BJ (cell line): ENCODE measurements around the gene CDK5RAP3. TPM values are rescaled to one million over a fixed set of nuclear protein-coding genes. Genes with fewer than 3 reads are reported as not detected.
A peak's percentile ranks its signal among the peaks of the same experiment; 100 is the strongest.

Experiments
- CTCF ChIA-PET: fragments of 350-600 bp; formaldehyde crosslinking; extraction: SDS; loops from one replicate; lab custom pipeline; 2021; ENCODE audit warnings: antibody characterized with exemption, inconsistent platforms; lab: Yijun Ruan, JAX
- POLR2A ChIA-PET: fragments of 300-600 bp; sonication (Branson Sonifier 250); formaldehyde crosslinking; extraction: SDS; loops from one replicate; lab custom pipeline; 2021; ENCODE audit warnings: antibody characterized with exemption; lab: Charles Lee
- DNase-seq: peaks from one replicate; pipeline ENCODE4 v3.0.0-alpha.2; 2011; ENCODE audit warnings: low read depth
- H3K27me3 ChIP-seq: 2 replicates; pipeline ENCODE4 v1.6.0; 2011; ENCODE audit warnings: low read length; ENCODE audit not compliant: control insufficient read depth, insufficient read depth
- H3K36me3 ChIP-seq: 2 replicates; pipeline ENCODE4 v1.5.1; 2011; ENCODE audit warnings: low read length; ENCODE audit not compliant: control insufficient read depth, insufficient read depth
- H3K4me3 ChIP-seq: 2 replicates; pipeline ENCODE4 v1.5.1; 2011; ENCODE audit warnings: low read depth, mild to moderate bottlenecking, control low read depth, low read length
- CTCF ChIP-seq: IDR thresholded peaks from 2 replicates; pipeline ENCODE4 v1.5.1; 2011; ENCODE audit warnings: low read depth, mild to moderate bottlenecking, control low read depth, inconsistent platforms, low read length, moderate library complexity; ENCODE audit not compliant: insufficient read depth
- polyA minus RNA-seq: library from RNA; depleted of rRNA, polyadenylated mRNA; stranded (reverse); fragments of >200 nt; gene quantifications from 2 replicates; pipeline ENCODE4 v1.2.3, GENCODE V29; 2011; rRNA and poly(A)+ RNA removed
- polyA plus RNA-seq: library from polyadenylated mRNA; depleted of rRNA; stranded (reverse); fragments of >200 nt; gene quantifications from 2 replicates; pipeline ENCODE4 v1.2.3, GENCODE V29; 2011; rRNA removed

Gene CDK5RAP3
- polyA plus RNA-seq (76.6 and 98.1 TPM in 2 replicates), polyA minus RNA-seq (38.6 and 66.7 TPM in 2 replicates)

- peak; percentile 91 for DNase-seq
- ChIA-PET CTCF (interaction anchor here (0.6 to 30.9 kb wide), 30 partner anchors 9 to 136 kb away, joined by 3 to 575 read pairs (median 4); partner anchors contain the start of genes PNPO, PRR15L and SCRN2), POLR2A (interaction anchor here (0.6 to 1.7 kb wide), 4 partner anchors 29 to 1116 kb away, joined by 3 to 18 read pairs (median 9); partner anchors contain the start of genes NFE2L1 and PNPO)
- TF ChIP-seq CTCF, result peak; percentile 94
- Histone ChIP-seq H3K27me3 (no peaks in the 10 kb centered on the region), H3K4me3 (peak within 1 kb of the TSS; percentile 72), H3K36me3 (peaks cover 8% of the 10 kb centered on the region)
These were observed at the start of gene CDK5RAP3 for GRCh38 chr17:47970725-47971499. TSS of gene CDK5RAP3 (plus strand) at chr17:47971113. CDS start at chr17:47971147, 34 bp downstream.

- CTCF ChIA-PET, result interaction anchor here (0.6 to 2.4 kb wide), 6 partner anchors 22 to 147 kb away, joined by 3 to 13 read pairs (median 4); no protein-coding TSS in a partner anchor
- TF ChIP-seq CTCF, result no peak
- peaks cover 19% of the 10 kb centered on the region for H3K36me3 ChIP-seq
These were observed 45.9 kb upstream of the CDK5RAP3 start for GRCh38 chr17:47924785-47925677.

GRCh38 chr17:47925678-47925988 lies 45.3 kb upstream of the CDK5RAP3 start:
- no peak for DNase-seq
- TF ChIP-seq CTCF, result no peak
- ChIA-PET CTCF (interaction anchor here (0.6 to 1.2 kb wide), 3 partner anchors 21 to 147 kb away, joined by 3 to 4 read pairs (median 4); no protein-coding TSS in a partner anchor), POLR2A (no interaction called here)
- H3K36me3 ChIP-seq, result peaks cover 19% of the 10 kb centered on the region
- no peaks in the 10 kb centered on the region for H3K27me3 ChIP-seq
- H3K4me3 ChIP-seq, result no peak overlapping the region

More at GRCh38 chr17:47924785-47925677, 45.9 kb upstream of the CDK5RAP3 start:
- POLR2A ChIA-PET, result no interaction called here
- DNase-seq, result no peak
- Histone ChIP-seq H3K27me3 (no peaks in the 10 kb centered on the region), H3K4me3 (no peak overlapping the region)

- DNase-seq, result no peak
- H3K36me3 ChIP-seq, result peaks cover 18% of the 10 kb centered on the region
- CTCF ChIA-PET, result interaction anchor here (1.0 to 1.6 kb wide), 2 partner anchors 19 to 22 kb away, joined by 3 to 4 read pairs; no protein-coding TSS in a partner anchor
- H3K4me3 ChIP-seq, result no peak overlapping the region
- POLR2A ChIA-PET, result no interaction called here
- H3K27me3 ChIP-seq, result no peaks in the 10 kb centered on the region
- TF ChIP-seq CTCF, result no peak
These were observed 43.0 kb upstream of the CDK5RAP3 start for GRCh38 chr17:47927821-47928400.
